Measurements from ENCODE around the gene PLEKHH1. TPM values are rescaled to one million over a fixed set of nuclear protein-coding genes. Genes with fewer than 3 reads are reported as not detected.

The PLEKHH1 gene
- total and polyA plus RNA-seq, 2 experiments from 2014 or later: 14.7 to 33.9 TPM

- Mint-ChIP-seq H3K27me3 (ENCODE audit: insufficient read depth, low read depth, poor library complexity) (no peaks in the 10 kb centered on the region), H3K4me3 (no peak overlapping the region), H3K36me3 (ENCODE audit: low read depth) (peaks cover 18% of the 10 kb centered on the region), H3K4me1 (no peaks in the 10 kb centered on the region), H3K27ac (no peak overlapping the region), H3K9me3 (no peaks in the 10 kb centered on the region)
- Histone ChIP-seq H2AFZ (no peak overlapping the region), H3K4me1 (ENCODE audit: insufficient read depth) (no peaks in the 10 kb centered on the region), H3K79me2 (replicated peaks; ENCODE audit: insufficient read depth) (no peaks in the 10 kb centered on the region), H3K27me3 (ENCODE audit: insufficient read depth) (no peaks in the 10 kb centered on the region), H3K4me2 (no peak overlapping the region), H4K20me1 (replicated peaks; ENCODE audit: insufficient read depth) (peaks cover 2% of the 10 kb centered on the region; the same call in 1 of the 2 replicates), H3K27ac (ENCODE audit: low read depth) (no peak overlapping the region), H3K36me3 (ENCODE audit: insufficient read depth) (no peaks in the 10 kb centered on the region; the same call in 1 of the 2 replicates), H3F3A (replicated peaks; ENCODE audit: low read depth) (no peaks in the 10 kb centered on the region), H3K9me2 (ENCODE audit: insufficient read depth) (no peaks in the 10 kb centered on the region), H3K4me3 (no peak overlapping the region)
- TF ChIP-seq NANOG (IDR thresholded peaks at IDR 0.05; ENCODE audit: borderline replicate concordance): no peak
- no peak for TF ChIP-seq CTCF (conservative IDR thresholded peaks at IDR 0.05; ENCODE audit: low read depth in 2 of 2)
- no peak for TF ChIP-seq STAT1 (IDR thresholded peaks at IDR 0.05; ENCODE audit: unreplicated experiment)
- no peak for TF ChIP-seq EZH2phosphoT487 (IDR thresholded peaks at IDR 0.05; ENCODE audit: unreplicated experiment)
- no peak for TF ChIP-seq EZH2 (IDR thresholded peaks at IDR 0.05; ENCODE audit: low read depth, unreplicated experiment)
- DNase-seq (ENCODE audit: low spot score) (no peak), ATAC-seq (no peak)
Measured at GRCh38 chr14:67584978-67585377, 51.9 kb downstream of the PLEKHH1 start.

DNA sequence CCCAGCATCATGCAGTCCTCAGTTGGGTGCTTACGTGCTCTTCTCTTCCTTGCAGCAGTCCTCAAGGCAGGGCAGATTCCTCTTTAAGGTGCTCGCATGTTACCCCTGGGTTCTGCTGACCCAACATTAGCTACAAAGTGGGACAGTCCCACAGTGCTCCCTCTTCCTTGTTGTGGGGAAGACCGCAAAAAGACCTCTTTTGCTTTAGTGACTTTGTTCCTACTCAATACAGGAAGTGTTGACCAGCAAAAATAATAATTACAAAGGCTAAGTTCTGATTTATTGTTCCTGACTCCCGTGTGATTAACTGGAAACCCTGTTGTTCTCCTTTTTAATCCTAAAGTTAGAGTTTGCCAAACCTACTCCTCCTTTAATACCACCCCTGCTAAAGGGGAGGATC lies 53.3 kb downstream of the PLEKHH1 start:
- Histone ChIP-seq H3K4me1 (ENCODE audit: insufficient read depth) (no peaks in the 10 kb centered on the region), H3K4me3 (no peak overlapping the region), H3K27me3 (ENCODE audit: insufficient read depth) (no peaks in the 10 kb centered on the region), H3K4me2 (no peak overlapping the region), H3K27ac (ENCODE audit: low read depth) (no peak overlapping the region), H2AFZ (no peak overlapping the region), H3F3A (replicated peaks; ENCODE audit: low read depth) (no peaks in the 10 kb centered on the region), H4K20me1 (replicated peaks; ENCODE audit: insufficient read depth) (peaks cover 3% of the 10 kb centered on the region; the same call in 1 of the 2 replicates), H3K36me3 (ENCODE audit: insufficient read depth) (no peaks in the 10 kb centered on the region; the same call in 1 of the 2 replicates), H3K79me2 (replicated peaks; ENCODE audit: insufficient read depth) (no peaks in the 10 kb centered on the region), H3K9me2 (ENCODE audit: insufficient read depth) (no peaks in the 10 kb centered on the region)
- Mint-ChIP-seq H3K36me3 (ENCODE audit: low read depth) (peaks cover 19% of the 10 kb centered on the region), H3K27ac (no peak overlapping the region), H3K27me3 (ENCODE audit: insufficient read depth, low read depth, poor library complexity) (no peaks in the 10 kb centered on the region), H3K4me1 (no peaks in the 10 kb centered on the region), H3K9me3 (no peaks in the 10 kb centered on the region), H3K4me3 (no peak overlapping the region)
- TF ChIP-seq NANOG (IDR thresholded peaks at IDR 0.05; ENCODE audit: borderline replicate concordance) (no peak), CTCF (conservative IDR thresholded peaks at IDR 0.05; ENCODE audit: low read depth in 2 of 2) (no peak), ZNF114 (CRISPR knock-in tag; IDR thresholded peaks at IDR 0.05) (no peak)
- TF ChIP-seq, protein P1, sequence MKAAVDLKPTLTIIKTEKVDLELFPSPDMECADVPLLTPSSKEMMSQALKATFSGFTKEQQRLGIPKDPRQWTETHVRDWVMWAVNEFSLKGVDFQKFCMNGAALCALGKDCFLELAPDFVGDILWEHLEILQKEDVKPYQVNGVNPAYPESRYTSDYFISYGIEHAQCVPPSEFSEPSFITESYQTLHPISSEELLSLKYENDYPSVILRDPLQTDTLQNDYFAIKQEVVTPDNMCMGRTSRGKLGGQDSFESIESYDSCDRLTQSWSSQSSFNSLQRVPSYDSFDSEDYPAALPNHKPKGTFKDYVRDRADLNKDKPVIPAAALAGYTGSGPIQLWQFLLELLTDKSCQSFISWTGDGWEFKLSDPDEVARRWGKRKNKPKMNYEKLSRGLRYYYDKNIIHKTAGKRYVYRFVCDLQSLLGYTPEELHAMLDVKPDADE (IDR thresholded peaks at IDR 0.05): no peak
- DNase-seq (ENCODE audit: low spot score) (no peak), ATAC-seq (no peak)

Measured in GM23338 (cell line).